HG02973 (cell line): Measurements from ENCODE around the gene PKDCC.

Experiments used
- ATAC-seq: cut with Tn5 transposase; IDR thresholded peaks from one replicate; pipeline ENCODE4 v1.9.1; 2021; ENCODE audit warnings: moderate library complexity; ENCODE audit not compliant: unreplicated experiment

Gene PKDCC

GRCh38 chr2:42048299-42049220, 739 bp downstream of the PKDCC start:
- no peak for ATAC-seq

- no peak for ATAC-seq
These were observed 1.6 kb downstream of the PKDCC start for GRCh38 chr2:42049221-42050009.

- ATAC-seq, result no peak
These were observed 2.3 kb downstream of the PKDCC start for GRCh38 chr2:42050010-42050702.

- ATAC-seq, result no peak
These were observed 3.1 kb downstream of the PKDCC start for GRCh38 chr2:42050703-42051542.

- ATAC-seq, result no peak
These were observed 3.9 kb downstream of the PKDCC start for GRCh38 chr2:42051543-42052235.

- ATAC-seq, result no peak
These were observed 5.1 kb downstream of the PKDCC start for GRCh38 chr2:42052702-42053481.

GRCh38 chr2:42053482-42053790, 5.6 kb downstream of the PKDCC start:
- ATAC-seq, result no peak

- ATAC-seq, result no peak
These were observed 6.2 kb downstream of the PKDCC start for GRCh38 chr2:42053791-42054701.

GRCh38 chr2:42054714-42055430, 7.1 kb downstream of the PKDCC start:
- no peak for ATAC-seq

- no peak for ATAC-seq
These were observed 8.0 kb downstream of the PKDCC start for GRCh38 chr2:42055573-42056514.

GRCh38 chr2:42057159-42057901, 9.5 kb downstream of the PKDCC start:
- no peak for ATAC-seq

- no peak for ATAC-seq
These were observed 10.2 kb downstream of the PKDCC start for GRCh38 chr2:42057902-42058450.

GRCh38 chr2:42059261-42059898, 11.6 kb downstream of the PKDCC start:
- ATAC-seq, result no peak

GRCh38 chr2:42060028-42060427, 12.2 kb downstream of the PKDCC start:
- no peak for ATAC-seq
